Common myeloid progenitor, CD34-positive (primary cell): ENCODE data around the gene PSG6.
"Not testable (repeated sequence)": the region's sequence is repeated elsewhere in the genome, so short reads cannot be mapped to it uniquely, and the experiment has no call there.

Experiments used
- CTCF ChIA-PET: fragments of 350-600 bp; sonication (Branson Sonifier 250); formaldehyde crosslinking; loops from one replicate; lab custom pipeline; 2021; ENCODE audit warnings: antibody characterized with exemption; lab: Charles Lee
- POLR2A ChIA-PET: fragments of 350-600 bp; sonication (Branson Sonifier 250); formaldehyde crosslinking; loops from one replicate; lab custom pipeline; 2021; ENCODE audit warnings: antibody characterized with exemption; lab: Charles Lee
- DNase-seq, 3 donors: peaks; one replicate each; pipeline versions ENCODE4 v3.0.0 to v3.0.0-alpha.2; 2013
- H3K27ac ChIP-seq, 2 experiments: 1 replicate in 1 of 2; 2 replicates in 1 of 2; pipeline ENCODE4 v1.7.0; 2013; ENCODE audit warnings: inconsistent platforms in 2 of 2, low read length in 2 of 2, mild to moderate bottlenecking in 2 of 2, low read depth in 1 of 2, moderate library complexity in 1 of 2; ENCODE audit not compliant: severe bottlenecking in 2 of 2, insufficient read depth in 1 of 2, poor library complexity in 1 of 2
- H3K27me3 ChIP-seq, 5 experiments: replicated peaks in 2 of 5; 1 replicate in 3 of 5; 2 replicates in 2 of 5; pipeline versions ENCODE4 v1.6.1 to v1.7.0; 2013; ENCODE audit warnings: low read length in 4 of 5, mild to moderate bottlenecking in 2 of 5, moderate library complexity in 2 of 5, inconsistent platforms in 1 of 5; ENCODE audit not compliant: insufficient read depth in 5 of 5, control insufficient read depth in 4 of 5
- H3K36me3 ChIP-seq, 4 experiments: 1 replicate in 2 of 4; 2 replicates in 2 of 4; pipeline versions ENCODE4 v1.6.1 to v1.7.0; 2013; ENCODE audit warnings: low read length in 3 of 4, control low read depth in 1 of 4, mild to moderate bottlenecking in 1 of 4; ENCODE audit not compliant: control insufficient read depth in 4 of 4, insufficient read depth in 4 of 4
- H3K4me1 ChIP-seq, 4 experiments: 1 replicate in 3 of 4; 2 replicates in 1 of 4; pipeline versions ENCODE4 v1.6.1 to v1.7.1; 2013; ENCODE audit warnings: low read length in 3 of 4, mild to moderate bottlenecking in 3 of 4, control low read depth in 1 of 4, inconsistent platforms in 1 of 4, moderate library complexity in 1 of 4; ENCODE audit not compliant: control insufficient read depth in 4 of 4, insufficient read depth in 4 of 4; ENCODE audit errors: control extremely low read depth in 1 of 4
- H3K4me3 ChIP-seq, 7 experiments: 1 replicate in 4 of 7; 2 replicates in 3 of 7; pipeline versions ENCODE4 v1.5.1 to v1.7.0; 2013; ENCODE audit warnings: mild to moderate bottlenecking in 7 of 7, low read length in 6 of 7, moderate library complexity in 6 of 7, inconsistent platforms in 2 of 7, low read depth in 2 of 7, control low read depth in 1 of 7; ENCODE audit not compliant: insufficient read depth in 4 of 7, control insufficient read depth in 1 of 7; ENCODE audit errors: extremely low read depth in 1 of 7
- H3K9me3 ChIP-seq, 5 experiments: 1 replicate in 4 of 5; 2 replicates in 1 of 5; pipeline versions ENCODE4 v1.6.1 to v1.7.1; 2013; ENCODE audit warnings: low read length in 4 of 5, mild to moderate bottlenecking in 2 of 5, inconsistent platforms in 1 of 5, low read depth in 1 of 5, moderate library complexity in 1 of 5; ENCODE audit not compliant: control insufficient read depth in 4 of 5, insufficient read depth in 2 of 5; ENCODE audit errors: control extremely low read depth in 1 of 5
- WGBS: methylation state at CpG from one replicate; pipeline ENCODE4 v1.1.5; 2013; ENCODE audit not compliant: insufficient coverage; 5-methylcytosine and 5-hydroxymethylcytosine counted together

PSG6 gene

GRCh38 chr19:42879613-42880012, 38.1 kb downstream of the PSG6 start, which contains the start of gene PSG1:
Gene PSG1, minus strand, starts transcription at chr19:42879713. Its CDS starts 132 bp downstream, at chr19:42879581.
- CTCF ChIA-PET: no interaction called here
- POLR2A ChIA-PET: no interaction called here
- H3K4me3 ChIP-seq: no peak within 1 kb of the TSS
- H3K36me3 ChIP-seq: no peaks in the 10 kb centered on the region
- no peak for DNase-seq
- WGBS: 82% methylated on average over 1 of the region's 2 CpGs
- peaks cover 0 to 2% (median 0%) of the 10 kb centered on the region in 5 experiments for H3K27me3 ChIP-seq
- H3K27ac ChIP-seq: no peak within 1 kb of the TSS
- no peaks in the 10 kb centered on the region for H3K9me3 ChIP-seq
- no peaks in the 10 kb centered on the region for H3K4me1 ChIP-seq

DNA sequence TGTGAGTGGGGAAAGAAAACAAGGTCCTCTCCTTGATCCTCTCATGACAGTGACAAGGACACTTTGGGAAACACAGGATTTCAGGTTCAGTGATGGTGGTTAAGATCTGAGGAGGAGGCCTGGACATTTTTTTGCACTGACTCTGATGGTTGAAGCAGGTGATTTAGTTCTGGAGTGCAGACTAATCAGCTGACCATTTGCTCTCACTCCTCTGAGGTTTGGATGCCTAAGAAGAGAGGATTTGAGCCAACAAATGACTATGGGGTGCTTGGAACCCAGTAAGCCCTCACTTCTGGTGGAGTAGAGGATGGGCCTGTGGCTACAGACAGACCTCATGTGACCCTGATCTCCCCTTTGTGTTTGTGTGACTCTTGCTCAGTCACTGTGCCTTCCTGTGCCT, 41.1 kb downstream of the PSG6 start:
- POLR2A ChIA-PET, DNase-seq, H3K27me3 ChIP-seq, H3K9me3 ChIP-seq, CTCF ChIA-PET, H3K4me3 ChIP-seq, H3K27ac ChIP-seq, H3K4me1 ChIP-seq, H3K36me3 ChIP-seq: not testable (repeated sequence)

DNA sequence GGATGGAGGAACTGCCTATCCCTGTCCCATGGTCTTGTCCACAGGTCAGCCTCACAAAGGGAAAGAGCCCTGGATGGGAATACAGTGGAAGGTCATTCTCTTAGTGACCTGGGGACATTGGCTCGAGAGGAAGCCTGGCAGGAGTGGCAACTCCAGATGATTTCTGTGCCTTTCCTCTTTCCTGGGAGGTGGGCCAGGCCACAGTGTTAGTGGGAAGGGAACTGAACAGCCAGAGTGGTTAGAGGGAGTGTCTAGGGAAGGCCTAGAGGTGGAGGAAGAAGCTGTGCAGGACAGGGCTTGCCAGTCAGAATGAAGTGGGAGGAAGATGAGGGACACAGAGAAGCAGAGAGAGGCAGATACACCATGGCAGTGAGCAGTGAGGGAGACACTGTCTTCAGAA, 41.8 kb downstream of the PSG6 start:
- POLR2A ChIA-PET, H3K9me3 ChIP-seq, H3K4me1 ChIP-seq, DNase-seq, H3K27ac ChIP-seq, H3K27me3 ChIP-seq, H3K36me3 ChIP-seq, CTCF ChIA-PET, H3K4me3 ChIP-seq: not testable (repeated sequence)
- WGBS: 60% methylated on average over 1 of the region's 1 CpG

DNA sequence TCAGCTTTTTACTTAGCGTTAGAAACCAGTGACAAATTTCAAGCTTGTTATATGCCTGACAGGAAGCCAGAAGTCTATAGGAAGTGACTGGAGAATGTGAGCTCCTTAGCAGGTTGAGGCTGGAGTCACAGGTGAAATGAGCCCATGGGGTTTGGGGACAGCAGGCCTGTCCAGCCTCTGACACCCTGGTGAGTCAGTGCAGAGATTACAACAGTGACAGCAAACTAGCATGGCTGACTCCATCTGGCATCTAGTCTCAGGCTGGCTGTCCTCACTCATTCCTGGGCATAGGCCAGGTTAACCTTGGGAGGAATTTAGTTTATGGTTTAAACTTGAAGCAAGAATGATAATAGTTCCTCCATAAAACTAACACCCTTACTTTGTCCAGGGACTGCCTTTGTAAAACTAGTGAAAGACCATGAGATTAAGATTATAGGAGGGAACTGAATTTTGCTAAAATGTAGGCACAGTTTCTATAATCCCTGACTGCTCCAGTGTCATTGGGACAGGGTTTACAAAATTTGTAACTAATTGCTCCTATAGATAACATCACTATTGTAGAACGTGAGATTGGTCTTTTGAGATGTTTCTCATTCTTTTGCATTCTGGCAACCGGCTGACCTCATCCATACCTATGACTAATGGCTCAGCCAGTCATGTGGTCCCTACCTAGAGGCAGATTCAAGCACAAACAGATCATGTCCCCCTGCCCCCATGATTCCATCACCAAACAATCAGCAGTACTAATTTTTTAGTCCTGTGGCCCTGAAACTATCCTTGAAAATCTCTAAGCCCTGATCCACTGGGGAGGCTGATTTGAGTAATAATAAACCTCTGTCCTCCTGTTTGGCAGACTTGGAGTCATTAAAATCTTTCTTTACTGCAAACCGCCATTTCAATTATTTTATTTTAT, 42.5 kb downstream of the PSG6 start:
- POLR2A ChIA-PET, H3K4me3 ChIP-seq, H3K27ac ChIP-seq, H3K9me3 ChIP-seq, DNase-seq, H3K36me3 ChIP-seq, H3K4me1 ChIP-seq, CTCF ChIA-PET, H3K27me3 ChIP-seq: not testable (repeated sequence)
- 100% methylated on average over 1 of the region's 4 CpGs for WGBS

DNA sequence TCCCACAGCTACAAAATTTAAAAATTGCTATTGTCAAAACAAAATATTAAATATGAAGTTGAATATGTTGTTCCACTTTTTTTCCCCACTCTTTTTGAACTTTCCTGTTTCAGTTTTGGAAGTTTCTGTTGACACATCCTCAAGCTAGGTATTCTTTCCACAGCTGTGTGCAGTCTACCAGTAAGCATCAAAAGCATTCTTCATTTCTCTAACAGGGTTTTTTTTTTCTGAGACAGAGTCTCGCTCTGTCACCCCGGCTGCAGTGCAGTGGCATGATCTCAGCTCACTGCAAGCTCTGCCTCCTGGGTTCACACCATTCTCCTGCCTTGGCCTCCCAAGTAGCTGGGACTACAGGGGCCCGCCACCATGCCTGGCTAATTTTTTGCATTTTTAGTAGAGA, 43.6 kb downstream of the PSG6 start:
- H3K27me3 ChIP-seq, H3K4me1 ChIP-seq, CTCF ChIA-PET, DNase-seq, H3K4me3 ChIP-seq, H3K36me3 ChIP-seq, H3K9me3 ChIP-seq, H3K27ac ChIP-seq, POLR2A ChIA-PET: not testable (repeated sequence)
- WGBS: 100% methylated on average over 2 of the region's 3 CpGs

DNA sequence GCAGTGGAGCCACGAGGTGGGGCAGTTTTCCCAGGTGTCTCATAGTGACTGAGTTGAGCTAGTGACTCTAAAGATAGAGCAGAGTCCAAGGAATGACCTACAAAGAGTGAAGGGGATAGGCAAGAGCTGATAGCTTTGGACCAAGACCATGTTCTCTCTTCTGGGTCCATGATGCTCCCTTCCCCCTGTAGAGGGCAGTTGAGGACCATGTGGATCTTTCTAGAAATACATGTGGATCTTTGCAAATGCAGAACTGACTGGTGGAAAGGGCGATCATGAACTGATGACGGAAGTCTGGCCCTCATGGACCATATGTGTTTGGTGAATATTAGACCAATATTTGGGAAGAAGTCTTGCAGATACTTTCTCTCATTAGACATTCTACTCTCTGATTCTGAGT, 45.1 kb downstream of the PSG6 start:
- ChIA-PET POLR2A (no interaction called here), CTCF (no interaction called here)
- Histone ChIP-seq H3K27me3 (peaks cover 0 to 3% (median 0%) of the 10 kb centered on the region in 5 experiments), H3K36me3 (no peaks in the 10 kb centered on the region), H3K4me3 (no peak overlapping the region), H3K4me1 (no peaks in the 10 kb centered on the region), H3K9me3 (no peaks in the 10 kb centered on the region), H3K27ac (no peak overlapping the region)
- WGBS: 0% methylated on average over 1 of the region's 3 CpGs
- DNase-seq: no peak

DNA sequence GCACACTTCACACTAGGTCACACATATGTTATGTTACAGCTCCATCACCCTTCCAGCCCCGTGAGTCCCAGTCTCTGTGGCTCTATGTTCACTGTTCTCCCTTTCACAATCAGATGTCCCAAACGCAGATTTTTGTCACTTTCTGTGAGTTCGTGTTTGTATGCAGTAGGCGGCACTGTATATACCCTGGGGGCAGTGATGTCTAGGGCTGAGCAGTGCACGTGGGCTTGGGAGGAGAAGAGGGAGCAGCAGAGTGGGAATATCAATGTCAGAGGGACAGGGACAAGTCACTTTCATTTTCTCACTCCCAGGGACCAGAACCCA, 60.2 kb downstream of the PSG6 start:
- H3K9me3 ChIP-seq: no peaks in the 10 kb centered on the region
- no peaks in the 10 kb centered on the region for H3K4me1 ChIP-seq
- no peaks in the 10 kb centered on the region for H3K36me3 ChIP-seq
- ChIA-PET POLR2A (no interaction called here), CTCF (no interaction called here)
- H3K27ac ChIP-seq: no peak overlapping the region
- DNase-seq: no peak
- 85% methylated on average over 5 of the region's 5 CpGs for WGBS
- no peaks in the 10 kb centered on the region for H3K27me3 ChIP-seq
- no peak overlapping the region for H3K4me3 ChIP-seq
